Measurements from ENCODE around the gene SCUBE1.

SCUBE1 gene

DNA sequence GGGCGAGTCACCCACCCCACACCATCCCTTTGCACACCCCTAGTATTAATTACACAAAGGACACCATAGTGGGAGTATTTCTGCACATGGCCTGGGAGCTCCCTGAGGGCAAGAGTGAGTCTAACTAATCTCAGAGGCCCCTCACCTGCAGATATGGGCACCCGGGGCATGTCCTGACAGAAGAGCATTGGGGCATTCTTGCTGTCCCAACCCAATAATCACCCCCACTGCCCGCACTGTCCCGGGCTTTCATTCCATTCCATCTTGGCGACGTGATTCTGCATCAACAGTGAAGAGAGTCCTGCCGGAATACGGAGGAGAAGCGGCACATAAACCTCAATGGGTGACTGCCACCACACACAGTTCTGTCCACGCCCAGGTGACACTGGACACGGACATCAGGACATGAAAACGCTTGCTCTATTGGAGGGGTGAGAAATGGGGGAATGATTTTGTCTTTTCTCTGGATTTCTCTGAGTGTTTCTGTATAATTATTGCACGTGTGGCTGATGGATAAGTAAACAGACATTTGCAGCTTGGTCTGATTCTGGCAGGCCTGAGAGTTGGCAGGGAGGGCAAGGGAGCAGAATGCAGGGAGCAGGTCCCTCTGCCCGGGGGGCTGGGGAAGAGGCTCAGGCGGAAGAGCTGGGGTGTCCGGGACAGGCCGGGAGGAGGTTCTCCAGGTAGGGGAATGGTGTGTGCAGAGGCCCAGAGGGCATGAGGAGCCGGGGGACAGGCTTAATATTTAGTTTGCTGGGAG lies 38.2 kb downstream of the SCUBE1 start:
- TF ChIP-seq, protein P1, sequence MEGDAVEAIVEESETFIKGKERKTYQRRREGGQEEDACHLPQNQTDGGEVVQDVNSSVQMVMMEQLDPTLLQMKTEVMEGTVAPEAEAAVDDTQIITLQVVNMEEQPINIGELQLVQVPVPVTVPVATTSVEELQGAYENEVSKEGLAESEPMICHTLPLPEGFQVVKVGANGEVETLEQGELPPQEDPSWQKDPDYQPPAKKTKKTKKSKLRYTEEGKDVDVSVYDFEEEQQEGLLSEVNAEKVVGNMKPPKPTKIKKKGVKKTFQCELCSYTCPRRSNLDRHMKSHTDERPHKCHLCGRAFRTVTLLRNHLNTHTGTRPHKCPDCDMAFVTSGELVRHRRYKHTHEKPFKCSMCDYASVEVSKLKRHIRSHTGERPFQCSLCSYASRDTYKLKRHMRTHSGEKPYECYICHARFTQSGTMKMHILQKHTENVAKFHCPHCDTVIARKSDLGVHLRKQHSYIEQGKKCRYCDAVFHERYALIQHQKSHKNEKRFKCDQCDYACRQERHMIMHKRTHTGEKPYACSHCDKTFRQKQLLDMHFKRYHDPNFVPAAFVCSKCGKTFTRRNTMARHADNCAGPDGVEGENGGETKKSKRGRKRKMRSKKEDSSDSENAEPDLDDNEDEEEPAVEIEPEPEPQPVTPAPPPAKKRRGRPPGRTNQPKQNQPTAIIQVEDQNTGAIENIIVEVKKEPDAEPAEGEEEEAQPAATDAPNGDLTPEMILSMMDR (IDR thresholded peaks at IDR 0.05) = no peak

DNA sequence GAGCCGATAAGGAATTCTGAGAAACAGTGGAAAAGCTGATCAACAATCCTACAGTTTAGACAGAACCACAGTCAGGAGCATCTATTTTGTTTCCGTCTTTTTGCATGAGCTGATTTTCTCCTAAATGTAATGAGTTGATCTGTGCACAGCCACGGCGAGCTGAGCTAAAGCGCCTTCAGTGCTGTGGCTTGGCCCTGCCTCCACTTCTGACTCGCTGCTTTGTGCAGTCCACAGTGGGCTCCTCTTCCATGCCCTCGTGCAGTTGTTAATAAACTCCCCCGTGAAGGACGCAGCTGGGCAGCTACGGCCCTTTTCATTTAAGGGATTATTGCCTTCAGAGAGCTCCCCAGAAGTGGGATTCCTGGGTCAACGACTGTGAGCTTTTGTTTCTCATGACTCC lies 39.4 kb downstream of the SCUBE1 start:
- TF ChIP-seq, protein P1 (IDR thresholded peaks at IDR 0.05) = no peak

DNA sequence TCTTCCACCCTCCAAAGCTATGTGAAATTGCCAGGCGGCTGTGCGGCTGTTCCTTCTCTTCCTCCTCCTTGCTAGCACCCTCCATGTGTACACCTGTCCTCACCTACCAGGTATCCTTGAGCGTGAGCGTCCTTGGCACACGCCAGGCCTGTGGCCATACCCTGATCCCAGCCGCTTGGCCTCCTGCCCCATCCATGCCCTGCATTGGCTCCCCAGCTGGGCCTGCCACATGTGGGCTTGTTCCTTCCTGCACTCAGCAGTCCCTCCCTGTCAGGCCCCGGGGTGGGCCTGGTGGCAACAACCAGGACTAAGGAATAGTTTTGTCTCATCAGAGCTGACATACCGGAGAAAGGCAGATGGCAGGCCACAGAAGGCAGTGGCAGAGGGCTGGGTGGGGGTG lies 40.0 kb downstream of the SCUBE1 start:
- TF ChIP-seq, protein P1 (IDR thresholded peaks at IDR 0.05) = no peak

DNA sequence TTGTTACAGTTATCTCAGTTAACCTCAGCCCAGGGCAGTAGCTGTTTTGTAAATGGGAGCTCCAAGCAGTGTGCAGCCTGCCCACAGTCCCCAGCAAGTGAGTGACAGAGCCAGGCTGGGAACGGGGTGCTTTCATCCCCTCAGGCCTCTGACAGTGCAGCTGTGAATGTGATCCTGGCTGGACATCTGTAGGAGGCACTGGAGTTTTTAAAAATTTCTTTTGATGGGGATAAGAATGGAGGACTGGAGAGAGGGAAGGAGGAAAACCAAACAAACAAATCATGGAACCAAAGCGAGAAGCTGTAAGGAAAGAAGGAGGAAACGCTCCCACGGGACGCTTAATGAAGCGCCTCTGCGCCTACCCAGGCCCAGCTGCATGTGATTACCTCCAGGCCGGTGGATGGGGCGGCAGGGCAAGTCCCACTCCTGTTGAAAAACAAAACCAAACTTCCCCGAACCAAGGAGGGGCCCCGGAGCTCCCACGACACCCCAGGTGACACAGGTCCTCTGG lies 40.6 kb downstream of the SCUBE1 start:
- TF ChIP-seq, protein P1 (IDR thresholded peaks at IDR 0.05) = no peak

DNA sequence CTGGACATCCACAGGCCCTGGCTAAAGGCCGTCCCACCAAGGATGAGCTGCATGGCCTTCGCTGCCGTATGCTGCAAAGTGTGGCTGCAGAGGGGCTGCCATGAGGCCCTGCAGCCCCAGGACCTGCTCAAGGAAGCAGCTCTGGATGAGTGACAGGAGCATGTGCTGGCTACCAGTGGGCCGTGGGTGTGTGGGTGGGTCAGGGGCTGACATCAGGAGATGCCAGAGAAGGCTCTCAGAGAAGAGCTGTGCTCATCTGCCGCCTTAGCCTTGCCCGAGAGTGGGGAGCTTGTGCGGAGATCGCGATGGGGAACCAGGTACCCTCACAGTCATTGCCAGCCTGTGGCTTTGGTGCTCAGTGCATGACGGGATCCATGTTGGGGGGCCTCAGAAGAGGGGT lies 41.3 kb downstream of the SCUBE1 start:
- TF ChIP-seq, protein P1 (IDR thresholded peaks at IDR 0.05) = no peak

DNA sequence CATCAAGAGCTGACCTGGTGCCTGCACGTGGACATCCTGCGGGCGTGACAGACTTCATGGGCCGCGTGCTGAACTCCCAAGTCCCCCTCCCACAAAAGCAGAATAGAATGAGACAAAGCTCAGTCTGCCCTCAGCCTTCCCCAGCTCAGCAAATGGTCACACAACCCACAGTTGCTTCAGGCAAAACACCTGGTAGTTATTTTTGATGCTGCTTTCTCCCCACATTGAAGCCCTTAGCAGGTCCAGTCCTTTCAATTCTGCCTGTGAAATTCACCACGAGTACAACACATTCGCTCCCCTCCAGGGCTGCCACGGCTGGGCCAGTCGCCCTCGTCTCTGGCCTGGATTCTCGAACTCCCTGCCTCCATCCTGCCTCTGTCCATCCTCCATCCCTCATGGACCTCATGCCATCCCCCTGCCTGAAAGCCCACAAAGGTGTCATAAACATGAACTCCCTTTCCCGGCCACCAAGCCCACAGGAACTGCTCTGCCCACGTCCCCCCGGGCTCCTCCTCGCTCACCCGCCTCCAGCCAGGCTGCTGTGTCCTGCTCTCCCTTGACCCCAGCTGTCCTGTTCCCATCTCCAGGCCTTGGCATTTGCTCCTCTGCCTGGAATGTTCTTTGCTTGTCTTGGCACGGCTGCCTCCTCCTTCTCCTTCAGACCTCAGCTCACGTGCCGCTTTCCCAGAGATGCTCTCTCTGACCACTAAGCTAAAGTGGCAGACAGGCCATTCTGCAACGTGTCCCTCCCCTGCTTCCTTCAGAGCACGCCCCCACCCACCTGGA lies 42.1 kb downstream of the SCUBE1 start:
- TF ChIP-seq, protein P1 (IDR thresholded peaks at IDR 0.05) = no peak

DNA sequence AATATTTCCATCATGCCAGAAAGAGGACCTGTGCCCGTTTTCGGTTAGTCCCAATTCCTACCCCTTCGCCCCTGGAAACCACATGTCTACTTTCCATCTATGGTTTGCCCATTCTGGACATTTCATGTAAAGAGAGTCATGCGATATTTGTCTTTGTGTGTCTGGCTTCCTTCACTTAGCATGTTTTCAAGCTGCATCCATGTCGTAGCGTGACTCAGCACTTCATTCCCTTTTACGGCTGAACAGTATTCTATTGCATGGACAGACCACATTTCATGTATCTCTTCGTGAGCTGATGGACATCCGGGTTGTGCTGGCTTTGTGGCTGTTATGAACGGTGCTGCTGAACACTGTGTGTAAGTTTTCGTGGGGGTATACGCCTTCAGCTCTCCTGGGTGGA lies 43.4 kb downstream of the SCUBE1 start:
- TF ChIP-seq, protein P1 (IDR thresholded peaks at IDR 0.05) = no peak

All from LNCAP (cell line).